Liver (tissue), 3 donors: ENCODE results near the gene INSIG2.

Experiments used
- ATF3 ChIP-seq: IDR thresholded peaks from 2 replicates; pipeline ENCODE4 v1.6.1; 2016; ENCODE audit warnings: antibody characterized with exemption
- CTCF ChIP-seq: fragments of 150-350 bp; IDR thresholded peaks from 2 replicates; pipeline ENCODE4 v1.5.1; 2017; ENCODE audit warnings: improper control_type of control experiment, low read depth, low read length; ENCODE audit not compliant: missing input control
- GABPA ChIP-seq, 2 donors: IDR thresholded peaks in 1 of 2; conservative IDR thresholded peaks in 1 of 2; 2 replicates each; pipeline ENCODE4 v1.6.1; 2016; ENCODE audit warnings: antibody characterized with exemption in 2 of 2, mild to moderate bottlenecking in 1 of 2, moderate library complexity in 1 of 2
- HNF4G ChIP-seq: IDR thresholded peaks from 2 replicates; pipeline ENCODE4 v1.6.1; 2016; ENCODE audit warnings: antibody characterized with exemption
- JUND ChIP-seq, 2 donors: IDR thresholded peaks; 2 replicates each; pipeline ENCODE4 v1.6.1; 2016; ENCODE audit warnings: antibody characterized with exemption in 2 of 2
- MAX ChIP-seq: IDR thresholded peaks from 2 replicates; pipeline ENCODE4 v1.6.1; 2016; ENCODE audit warnings: antibody characterized with exemption
- NR2F2 ChIP-seq: IDR thresholded peaks from 2 replicates; pipeline ENCODE4 v1.6.1; 2016; ENCODE audit warnings: antibody characterized with exemption
- TAF1 ChIP-seq: conservative IDR thresholded peaks from 2 replicates; pipeline ENCODE4 v1.6.1; 2016; ENCODE audit warnings: antibody characterized with exemption, mild to moderate bottlenecking
- ZBTB33 ChIP-seq: IDR thresholded peaks from 2 replicates; pipeline ENCODE4 v1.6.1; 2016; ENCODE audit warnings: antibody characterized with exemption
- donor health status: healthy.
- donor health status: healthy.

- TF ChIP-seq TAF1 (no peak), HNF4G (no peak), CTCF (no peak), ZBTB33 (no peak), NR2F2 (no peak), JUND (IDR thresholded peaks at IDR 0.05) (no peak), MAX (no peak), ATF3 (no peak), GABPA (IDR thresholded peaks at IDR 0.05 in 1 of 2, conservative IDR thresholded peaks at IDR 0.05 in 1 of 2) (no peak)
These were observed 39.0 kb upstream of the INSIG2 start for GRCh38 chr2:118049140-118049815.
